Astrocyte (in vitro differentiated cells and primary cell): ENCODE data around the gene ZNF862. TPM values are rescaled to one million over a fixed set of nuclear protein-coding genes. Genes with fewer than 3 reads are reported as not detected.

Source experiments
- DNase-seq: peaks from one replicate; pipeline ENCODE4 v3.0.0-alpha.2; 2010; ENCODE audit warnings: low read depth
- FAIRE-seq: peaks from 2 replicates; lab custom pipeline; 2011; peaks lifted over from hg19 to GRCh38; lab: Jason Lieb, UNC
- H2AFZ ChIP-seq: 2 replicates; pipeline ENCODE4 v1.6.0; 2012; ENCODE audit warnings: low read depth, low read length, inconsistent platforms
- H3K27ac ChIP-seq: 2 replicates; pipeline ENCODE4 v1.5.1; 2011; ENCODE audit warnings: low read depth, low read length, inconsistent platforms
- H3K27me3 ChIP-seq: 2 replicates; pipeline ENCODE4 v1.6.0; 2011; ENCODE audit warnings: low read length, inconsistent platforms; ENCODE audit not compliant: insufficient read depth
- H3K36me3 ChIP-seq: 2 replicates; pipeline ENCODE4 v1.5.1; 2011; ENCODE audit warnings: low read length, inconsistent platforms; ENCODE audit not compliant: insufficient read depth
- H3K4me1 ChIP-seq: 2 replicates; pipeline ENCODE4 v1.5.1; 2011; ENCODE audit warnings: low read length, inconsistent platforms; ENCODE audit not compliant: insufficient read depth
- H3K4me2 ChIP-seq: 2 replicates; pipeline ENCODE4 v1.6.0; 2012; ENCODE audit warnings: low read length, inconsistent platforms
- H3K4me3 ChIP-seq: 2 replicates; pipeline ENCODE4 v1.5.1; 2011; ENCODE audit warnings: low read depth, mild to moderate bottlenecking, low read length, inconsistent platforms; ENCODE audit not compliant: insufficient read depth
- H3K79me2 ChIP-seq: 2 replicates; pipeline ENCODE4 v1.6.0; 2012; ENCODE audit warnings: mild to moderate bottlenecking, low read length, inconsistent platforms; ENCODE audit not compliant: insufficient read depth
- H3K9ac ChIP-seq: 2 replicates; pipeline ENCODE4 v1.6.0; 2012; ENCODE audit warnings: mild to moderate bottlenecking, low read length, inconsistent platforms
- H3K9me3 ChIP-seq: 2 replicates; pipeline ENCODE4 v1.5.1; 2012; ENCODE audit warnings: low read depth, mild to moderate bottlenecking, low read length, inconsistent platforms; ENCODE audit not compliant: insufficient read depth
- H4K20me1 ChIP-seq: 2 replicates; pipeline ENCODE4 v1.6.0; 2012; ENCODE audit warnings: low read length, inconsistent platforms; ENCODE audit not compliant: insufficient read depth
- H3K27ac Mint-ChIP-seq: one replicate; pipeline ENCODE4 v1.8.0; 2021; ENCODE audit warnings: mild to moderate bottlenecking, mixed read lengths; ENCODE audit not compliant: unreplicated experiment
- H3K27me3 Mint-ChIP-seq: one replicate; pipeline ENCODE4 v1.8.0; 2021; ENCODE audit warnings: low read depth, mixed read lengths; ENCODE audit not compliant: unreplicated experiment
- H3K36me3 Mint-ChIP-seq: one replicate; pipeline ENCODE4 v1.8.0; 2021; ENCODE audit warnings: low read depth, mixed read lengths; ENCODE audit not compliant: unreplicated experiment
- H3K4me1 Mint-ChIP-seq: one replicate; pipeline ENCODE4 v1.8.0; 2021; ENCODE audit warnings: low read depth, mixed read lengths; ENCODE audit not compliant: unreplicated experiment
- H3K4me3 Mint-ChIP-seq: one replicate; pipeline ENCODE4 v1.8.0; 2021; ENCODE audit warnings: mild to moderate bottlenecking, moderate library complexity, mixed read lengths; ENCODE audit not compliant: unreplicated experiment
- H3K9me3 Mint-ChIP-seq: one replicate; pipeline ENCODE4 v1.8.0; 2021; ENCODE audit warnings: mild to moderate bottlenecking, mixed read lengths; ENCODE audit not compliant: unreplicated experiment
- EZH2 ChIP-seq: IDR thresholded peaks from 2 replicates; pipeline ENCODE4 v1.6.1; 2012; ENCODE audit warnings: mild to moderate bottlenecking, low read length, inconsistent platforms; ENCODE audit not compliant: insufficient read depth
- total RNA-seq: library from RNA; stranded (reverse); gene quantifications from 2 replicates; pipeline ENCODE4 v1.2.1, GENCODE V29; 2021
- TF ChIP-seq, protein P1 (sequence below): IDR thresholded peaks from 2 replicates; pipeline ENCODE4 v1.5.1; 2011; ENCODE audit warnings: low read depth, mild to moderate bottlenecking, inconsistent platforms, low read length, moderate library complexity; ENCODE audit not compliant: insufficient read depth

The ZNF862 gene
- total RNA-seq, 1 donor from 2014 or later, result 13.2 TPM

DNA sequence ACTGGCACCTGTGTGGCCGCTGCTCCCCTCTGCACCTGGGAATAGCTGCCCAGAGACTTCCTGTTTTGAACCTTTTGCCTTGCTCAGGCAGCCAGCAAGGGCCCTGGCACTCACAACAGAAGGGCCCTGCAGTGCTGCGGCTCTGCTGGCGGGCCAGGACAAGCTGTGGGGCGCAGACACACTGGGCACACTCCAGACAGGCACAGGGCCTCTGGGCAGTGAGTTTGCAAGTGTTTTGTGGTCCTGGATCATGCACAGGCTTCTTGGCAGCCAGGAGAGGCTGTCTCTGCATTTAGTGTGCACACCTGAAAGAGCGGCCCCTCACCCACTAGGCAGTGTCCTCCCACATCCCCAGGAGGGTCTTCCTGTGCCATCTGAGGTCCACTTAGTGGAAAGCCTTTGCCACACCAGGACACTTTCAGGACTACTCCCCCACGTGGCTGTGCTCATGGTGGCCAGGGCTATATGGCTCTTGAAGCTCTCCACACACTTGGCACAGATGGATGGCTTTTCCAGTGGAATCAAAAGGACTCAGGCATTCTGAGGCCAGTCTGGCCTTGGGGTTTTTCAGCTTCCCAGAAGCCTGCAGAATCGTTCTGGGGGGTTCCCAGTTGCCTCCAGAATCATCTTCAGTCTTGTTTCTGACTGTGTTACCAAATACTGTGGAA, 30.6 kb downstream of the ZNF862 start:
- H4K20me1 ChIP-seq, result no peaks in the 10 kb centered on the region
- Mint-ChIP-seq H3K4me3 (no peak overlapping the region), H3K36me3 (peaks cover 3% of the 10 kb centered on the region), H3K9me3 (no peaks in the 10 kb centered on the region), H3K4me1 (peaks cover 5% of the 10 kb centered on the region), H3K27ac (no peak overlapping the region), H3K27me3 (peaks cover 2% of the 10 kb centered on the region)
- FAIRE-seq, result no peak
- no peak for DNase-seq
- H3K36me3 ChIP-seq, result no peaks in the 10 kb centered on the region
- peaks cover 10% of the 10 kb centered on the region for H3K4me1 ChIP-seq
- H3K27ac ChIP-seq, result no peak overlapping the region
- H3K79me2 ChIP-seq, result no peaks in the 10 kb centered on the region
- no peak overlapping the region for H3K4me2 ChIP-seq
- no peak overlapping the region for H2AFZ ChIP-seq
- no peak for TF ChIP-seq EZH2
- TF ChIP-seq, protein P1, sequence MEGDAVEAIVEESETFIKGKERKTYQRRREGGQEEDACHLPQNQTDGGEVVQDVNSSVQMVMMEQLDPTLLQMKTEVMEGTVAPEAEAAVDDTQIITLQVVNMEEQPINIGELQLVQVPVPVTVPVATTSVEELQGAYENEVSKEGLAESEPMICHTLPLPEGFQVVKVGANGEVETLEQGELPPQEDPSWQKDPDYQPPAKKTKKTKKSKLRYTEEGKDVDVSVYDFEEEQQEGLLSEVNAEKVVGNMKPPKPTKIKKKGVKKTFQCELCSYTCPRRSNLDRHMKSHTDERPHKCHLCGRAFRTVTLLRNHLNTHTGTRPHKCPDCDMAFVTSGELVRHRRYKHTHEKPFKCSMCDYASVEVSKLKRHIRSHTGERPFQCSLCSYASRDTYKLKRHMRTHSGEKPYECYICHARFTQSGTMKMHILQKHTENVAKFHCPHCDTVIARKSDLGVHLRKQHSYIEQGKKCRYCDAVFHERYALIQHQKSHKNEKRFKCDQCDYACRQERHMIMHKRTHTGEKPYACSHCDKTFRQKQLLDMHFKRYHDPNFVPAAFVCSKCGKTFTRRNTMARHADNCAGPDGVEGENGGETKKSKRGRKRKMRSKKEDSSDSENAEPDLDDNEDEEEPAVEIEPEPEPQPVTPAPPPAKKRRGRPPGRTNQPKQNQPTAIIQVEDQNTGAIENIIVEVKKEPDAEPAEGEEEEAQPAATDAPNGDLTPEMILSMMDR, result no peak
- no peaks in the 10 kb centered on the region for H3K27me3 ChIP-seq
- no peak overlapping the region for H3K9ac ChIP-seq
- no peaks in the 10 kb centered on the region for H3K9me3 ChIP-seq
- no peak overlapping the region for H3K4me3 ChIP-seq

DNA sequence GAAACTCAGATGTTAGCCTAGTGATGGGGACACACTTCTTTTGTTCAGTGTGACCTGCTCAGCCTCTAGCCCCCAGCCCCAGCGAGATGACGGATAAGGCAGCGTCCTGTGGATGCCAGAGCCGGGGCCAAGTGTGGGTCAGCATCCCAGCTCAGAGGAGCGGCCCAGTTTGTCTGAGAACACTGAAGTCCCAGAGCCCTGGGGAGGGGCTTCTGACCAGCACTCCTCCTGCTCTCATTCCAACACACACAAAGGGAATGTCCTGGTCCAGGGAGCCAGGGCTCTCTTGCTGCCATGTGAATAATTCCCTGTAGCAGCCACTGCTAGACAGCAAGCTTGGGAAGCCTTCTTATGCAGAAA, 31.1 kb downstream of the ZNF862 start:
- Histone ChIP-seq H3K9me3 (no peaks in the 10 kb centered on the region), H3K9ac (no peak overlapping the region), H3K27ac (no peak overlapping the region), H3K79me2 (no peaks in the 10 kb centered on the region), H3K4me1 (peaks cover 10% of the 10 kb centered on the region), H3K4me2 (no peak overlapping the region), H3K36me3 (no peaks in the 10 kb centered on the region), H3K27me3 (no peaks in the 10 kb centered on the region), H3K4me3 (no peak overlapping the region), H2AFZ (no peak overlapping the region), H4K20me1 (no peaks in the 10 kb centered on the region)
- TF ChIP-seq, protein P1, result no peak
- no peak for TF ChIP-seq EZH2
- no peak overlapping the region for H3K27ac Mint-ChIP-seq
- H3K9me3 Mint-ChIP-seq, result no peaks in the 10 kb centered on the region
- no peak overlapping the region for H3K4me3 Mint-ChIP-seq
- peaks cover 5% of the 10 kb centered on the region for H3K4me1 Mint-ChIP-seq
- peaks cover 3% of the 10 kb centered on the region for H3K36me3 Mint-ChIP-seq
- no peak for FAIRE-seq
- H3K27me3 Mint-ChIP-seq, result no peaks in the 10 kb centered on the region
- DNase-seq, result no peak

DNA sequence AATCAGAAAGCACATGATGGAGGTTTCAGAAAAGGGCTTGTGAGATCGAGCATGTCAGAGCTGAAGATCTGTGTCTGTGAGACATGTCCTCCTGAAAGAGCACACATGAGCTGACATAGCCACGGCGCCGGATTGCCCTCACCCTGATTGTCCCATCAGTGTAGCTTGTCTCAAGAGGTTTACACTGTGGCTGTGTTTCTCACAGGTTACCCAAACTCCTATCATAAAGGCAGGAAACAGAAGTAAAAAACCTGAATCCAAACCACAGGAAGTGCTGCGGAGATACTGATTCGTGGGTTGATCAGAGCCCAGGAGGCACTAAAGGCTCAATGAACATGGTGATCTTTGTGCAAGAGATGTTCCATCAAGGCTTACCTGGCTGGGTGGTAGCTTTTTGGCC, 31.7 kb downstream of the ZNF862 start:
- H3K4me1 Mint-ChIP-seq, result peaks cover 5% of the 10 kb centered on the region

More for the DNA sequence above, 31.7 kb downstream of the ZNF862 start:
- Histone ChIP-seq H3K4me3 (no peak overlapping the region), H4K20me1 (no peaks in the 10 kb centered on the region), H3K4me1 (peaks cover 10% of the 10 kb centered on the region), H3K4me2 (no peak overlapping the region), H2AFZ (no peak overlapping the region), H3K27me3 (no peaks in the 10 kb centered on the region), H3K9ac (no peak overlapping the region), H3K27ac (no peak overlapping the region), H3K79me2 (no peaks in the 10 kb centered on the region), H3K36me3 (no peaks in the 10 kb centered on the region), H3K9me3 (no peaks in the 10 kb centered on the region)
- FAIRE-seq (no peak), DNase-seq (no peak)
- peaks cover 3% of the 10 kb centered on the region for H3K36me3 Mint-ChIP-seq
- TF ChIP-seq, protein P1, result no peak
- TF ChIP-seq EZH2, result no peak
- H3K27ac Mint-ChIP-seq, result no peak overlapping the region
- H3K4me3 Mint-ChIP-seq, result no peak overlapping the region
- no peaks in the 10 kb centered on the region for H3K9me3 Mint-ChIP-seq
- H3K27me3 Mint-ChIP-seq, result no peaks in the 10 kb centered on the region
